T-helper 17 cell (primary cell): ENCODE results near the gene CD27. TPM values are rescaled to one million over a fixed set of nuclear protein-coding genes. Genes with fewer than 3 reads are reported as not detected.
"Not testable (repeated sequence)": the region's sequence is repeated elsewhere in the genome, so short reads cannot be mapped to it uniquely, and the experiment has no call there.

Experiments used
- ATAC-seq: fragments of 150-1000 bp; cut with Tn5 transposase; 2 replicates; pipeline ENCODE4 v1.10.0; 2021; ENCODE audit warnings: mild to moderate bottlenecking, moderate library complexity
- DNase-seq, 3 donors: peaks; one replicate each; pipeline versions ENCODE4 v3.0.0 to v3.0.0-alpha.2; 2020 to 2021
- H3K9me3 ChIP-seq: one replicate; pipeline ENCODE4 v1.7.0; 2013; ENCODE audit warnings: low read length, mild to moderate bottlenecking; ENCODE audit not compliant: control insufficient read depth, poor library complexity, severe bottlenecking
- H3K27ac Mint-ChIP-seq: one replicate; pipeline ENCODE4 v1.8.0; 2022; ENCODE audit warnings: mild to moderate bottlenecking, moderate library complexity, mixed read lengths
- H3K27me3 Mint-ChIP-seq: one replicate; pipeline ENCODE4 v1.8.0; 2022; ENCODE audit warnings: mixed read lengths
- H3K36me3 Mint-ChIP-seq: one replicate; pipeline ENCODE4 v1.8.0; 2022; ENCODE audit warnings: low read depth, mixed read lengths
- H3K4me1 Mint-ChIP-seq: one replicate; pipeline ENCODE4 v1.8.0; 2022; ENCODE audit warnings: mild to moderate bottlenecking, mixed read lengths
- H3K4me3 Mint-ChIP-seq: one replicate; pipeline ENCODE4 v1.8.0; 2022; ENCODE audit warnings: mild to moderate bottlenecking, moderate library complexity, mixed read lengths
- total RNA-seq, 4 donors: library from RNA in 2 of 4; stranded (reverse) in 2 of 4; gene quantifications; one replicate each; pipeline ENCODE4 v1.2.3 and lab custom pipeline; 2022 to 2026

The CD27 gene
- total RNA-seq, 2 donors from 2014 or later: 66.7 to 76.1 TPM

GRCh38 chr12:6493497-6494257 lies 48.9 kb downstream of the CD27 start, which contains the start of gene NCAPD2:
Gene NCAPD2, plus strand, starts transcription at chr12:6494102. Its CDS starts 997 bp downstream, at chr12:6495099.
- DNase-seq: peak; percentile 88 to 92 (median 88)
- peak within 1 kb of the TSS; percentile 93 for H3K27ac Mint-ChIP-seq
- peak; percentile 88 for ATAC-seq
- H3K36me3 Mint-ChIP-seq: peaks cover 4% of the 10 kb centered on the region
- peaks cover 31% of the 10 kb centered on the region for H3K4me1 Mint-ChIP-seq
- peak within 1 kb of the TSS; percentile 94 for H3K4me3 Mint-ChIP-seq
- H3K27me3 Mint-ChIP-seq: no peaks in the 10 kb centered on the region
- no peaks in the 10 kb centered on the region for H3K9me3 ChIP-seq

- ATAC-seq: peak; percentile 1
- Mint-ChIP-seq H3K27me3 (no peaks in the 10 kb centered on the region), H3K27ac (peak overlapping the region; percentile 93), H3K4me3 (peak overlapping the region; percentile 94), H3K36me3 (peaks cover 4% of the 10 kb centered on the region), H3K4me1 (peaks cover 31% of the 10 kb centered on the region)
- no peak for DNase-seq
- no peaks in the 10 kb centered on the region for H3K9me3 ChIP-seq
Measured at GRCh38 chr12:6494258-6494743, 49.5 kb downstream of the CD27 start.

GRCh38 chr12:6494968-6495367 lies 50.2 kb downstream of the CD27 start:
- Mint-ChIP-seq H3K36me3 (peaks cover 4% of the 10 kb centered on the region), H3K4me3 (peak overlapping the region; percentile 94), H3K27me3 (no peaks in the 10 kb centered on the region), H3K4me1 (peaks cover 31% of the 10 kb centered on the region), H3K27ac (peak overlapping the region; percentile 93)
- ATAC-seq (no peak), DNase-seq (no peak)
- H3K9me3 ChIP-seq: no peaks in the 10 kb centered on the region

DNA sequence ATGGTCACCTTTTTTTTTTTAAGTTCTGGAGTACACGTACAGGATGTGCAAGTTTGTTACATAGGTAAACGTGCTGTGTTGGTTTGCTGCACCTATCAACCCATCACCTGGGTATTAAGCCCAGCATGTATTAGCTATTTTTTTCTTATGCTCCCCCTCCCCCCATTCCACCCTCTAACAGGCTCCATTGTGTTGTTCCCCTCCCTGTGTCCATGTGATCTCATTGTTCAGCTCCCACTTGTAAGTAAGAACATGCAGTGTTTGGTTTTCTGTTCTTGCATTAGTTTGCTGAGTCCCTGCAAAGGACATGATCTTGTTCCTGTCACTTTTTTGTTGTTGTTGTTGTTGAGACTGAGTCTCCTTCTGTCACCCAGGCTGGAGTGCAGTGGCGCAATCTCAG lies 52.5 kb downstream of the CD27 start:
- not testable (repeated sequence) for H3K9me3 ChIP-seq, ATAC-seq, H3K4me3 Mint-ChIP-seq, H3K27me3 Mint-ChIP-seq, H3K27ac Mint-ChIP-seq, H3K36me3 Mint-ChIP-seq, DNase-seq
- H3K4me1 Mint-ChIP-seq: peaks cover 25% of the 10 kb centered on the region

DNA sequence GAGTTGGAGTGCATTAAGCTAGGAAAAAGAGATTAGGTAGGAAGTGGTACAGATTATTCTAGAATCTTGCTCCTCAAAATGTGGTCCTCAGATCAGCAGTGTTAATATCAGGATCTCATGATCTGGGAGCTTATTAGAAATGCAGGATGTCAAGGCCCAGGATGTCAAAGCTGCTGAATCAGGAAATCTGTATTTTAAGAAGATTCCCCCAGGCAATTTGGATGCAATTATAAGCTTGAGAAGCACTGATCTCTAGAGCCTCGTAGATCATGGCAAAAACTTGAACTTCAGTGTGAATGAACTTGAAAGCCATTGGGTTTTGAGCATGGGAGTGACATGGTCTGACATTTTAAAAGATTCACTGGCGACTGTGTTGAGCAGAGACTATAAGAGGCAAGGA lies 55.7 kb downstream of the CD27 start:
- Mint-ChIP-seq H3K4me3 (no peak overlapping the region), H3K27me3 (no peaks in the 10 kb centered on the region), H3K4me1 (peaks cover 3% of the 10 kb centered on the region), H3K27ac (no peak overlapping the region), H3K36me3 (no peaks in the 10 kb centered on the region)
- ATAC-seq: no peak
- no peaks in the 10 kb centered on the region for H3K9me3 ChIP-seq
- no peak for DNase-seq

Other genes with a start within 250 kb of the CD27 start
- 10 to 100 TPM in 1 of 2 donors, 1 to 10 TPM in 1; 2.4 to 28.0 TPM for gene CD9, start 244.6 kb upstream of the CD27 start, total RNA-seq
- not detected for gene PLEKHG6, start 134.3 kb upstream of the CD27 start, total RNA-seq
- 10 to 100 TPM; 22.4 to 23.0 TPM for gene TNFRSF1A, start 102.9 kb upstream of the CD27 start, total RNA-seq
- gene SCNN1A, start 69.4 kb upstream of the CD27 start, total RNA-seq: 1 to 10 TPM; 2.1 to 2.8 TPM
- gene LTBR, start 60.8 kb upstream of the CD27 start, total RNA-seq: 1 to 10 TPM in 1 of 2 donors, under 1 TPM in 1; 0.47 to 1.4 TPM
- gene TAPBPL, start 7.1 kb downstream of the CD27 start, total RNA-seq: 10 to 100 TPM; 19.6 to 23.1 TPM
- gene VAMP1, start 25.7 kb downstream of the CD27 start, total RNA-seq: 10 to 100 TPM; 33.1 to 38.5 TPM
- gene MRPL51, start 48.3 kb downstream of the CD27 start, total RNA-seq: 10 to 100 TPM; 36.6 to 42.2 TPM
- gene NCAPD2, start 49.1 kb downstream of the CD27 start, total RNA-seq: 10 to 100 TPM; 16.9 to 24.3 TPM
- 100 to 1,000 TPM; 640 to 695 TPM for gene GAPDH, start 89.6 kb downstream of the CD27 start, total RNA-seq
- 10 to 100 TPM; 29.3 to 37.3 TPM for gene IFFO1, start 111.1 kb downstream of the CD27 start, total RNA-seq
- 100 to 1,000 TPM in 1 of 2 donors, 10 to 100 TPM in 1; 90.0 to 122 TPM for gene NOP2, start 123.3 kb downstream of the CD27 start, total RNA-seq
- gene CHD4, start 162.4 kb downstream of the CD27 start, total RNA-seq: 100 to 1,000 TPM; 461 to 574 TPM
- gene LPAR5, start 191.0 kb downstream of the CD27 start, total RNA-seq: 1 to 10 TPM; 2.9 to 8.1 TPM
- gene ACRBP, start 202.5 kb downstream of the CD27 start, total RNA-seq: 10 to 100 TPM in 1 of 2 donors, 1 to 10 TPM in 1; 3.4 to 90.0 TPM
- gene ING4, start 218.2 kb downstream of the CD27 start, total RNA-seq: 10 to 100 TPM; 28.1 to 29.3 TPM
- gene ZNF384, start 244.4 kb downstream of the CD27 start, total RNA-seq: 10 to 100 TPM; 62.9 to 66.3 TPM